Superior temporal gyrus (tissue), 1 donor: ENCODE measurements around the gene KANK4.

ENCODE experiments used
- DNase-seq: peaks from one replicate; pipeline ENCODE4 v3.0.0-alpha.2; 2016; ENCODE audit errors: extremely low spot score

KANK4 gene

DNA sequence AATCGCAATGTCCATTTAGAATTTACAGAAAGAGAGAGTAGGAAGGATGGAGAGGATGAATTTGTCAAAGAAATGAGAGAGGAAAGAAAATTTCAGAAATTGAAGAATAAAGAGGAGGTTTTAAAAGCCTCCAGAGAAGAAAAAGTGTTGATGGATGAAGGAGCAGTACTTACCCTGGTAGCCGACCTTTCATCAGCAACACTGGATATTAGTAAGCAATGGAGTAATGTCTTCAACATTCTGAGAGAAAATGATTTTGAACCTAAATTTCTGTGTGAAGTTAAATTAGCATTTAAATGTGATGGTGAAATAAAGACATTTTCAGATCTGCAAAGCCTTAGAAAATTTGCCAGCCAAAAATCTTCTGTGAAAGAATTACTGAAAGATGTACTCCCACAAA is 112.0 kb downstream of the KANK4 start:
- DNase-seq = no peak

DNA sequence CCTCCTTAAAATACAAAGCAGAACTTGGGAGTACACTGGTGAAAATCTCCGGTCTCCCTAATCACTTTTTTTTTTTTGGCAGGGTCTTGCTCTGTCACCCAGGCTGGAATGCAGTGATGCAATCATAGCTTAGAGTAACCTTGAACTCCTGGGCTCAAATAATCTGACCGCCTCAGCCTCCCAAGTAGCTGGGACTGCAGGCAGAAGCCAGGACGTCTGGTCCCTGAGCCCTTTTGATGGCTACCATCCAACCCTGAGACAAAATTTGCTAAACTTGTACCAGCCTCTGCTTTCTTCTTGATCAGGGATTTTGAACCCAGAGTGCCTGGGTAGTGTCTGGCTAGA is 120.5 kb downstream of the KANK4 start:
- DNase-seq = no peak

DNA sequence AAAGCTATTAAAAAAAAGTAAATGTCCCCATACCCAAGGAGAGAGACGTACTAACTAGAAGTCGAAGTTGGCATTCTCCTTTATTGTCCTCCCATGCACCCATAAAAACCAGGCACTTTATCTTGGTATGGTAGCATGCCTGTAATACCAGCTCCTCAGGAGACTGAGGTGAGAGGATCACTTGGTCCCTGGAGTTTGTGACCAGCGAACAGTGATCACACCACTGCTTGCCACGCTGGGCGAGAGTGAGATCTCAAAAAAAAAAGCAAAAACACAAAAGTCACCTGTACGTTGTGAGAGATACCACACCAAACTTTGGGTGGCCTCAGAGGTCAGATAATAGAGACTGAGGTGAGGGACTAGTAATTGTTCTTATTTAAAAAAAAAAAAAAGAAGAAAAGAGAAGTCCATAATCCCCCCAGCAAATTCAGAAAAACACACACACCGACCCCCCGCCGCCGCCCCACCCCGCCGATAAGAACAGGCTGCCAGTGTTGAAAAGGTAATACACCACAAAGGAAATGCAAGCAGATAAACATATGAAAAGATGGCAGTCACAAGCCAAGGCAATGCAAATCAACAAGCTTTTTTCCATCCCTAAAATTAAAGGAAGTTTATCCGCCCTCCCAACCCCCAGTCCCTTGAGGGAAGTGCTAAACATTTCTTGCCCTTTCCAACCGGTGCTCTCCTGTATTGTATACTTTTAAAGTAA is 121.0 kb downstream of the KANK4 start:
- DNase-seq = no peak

DNA sequence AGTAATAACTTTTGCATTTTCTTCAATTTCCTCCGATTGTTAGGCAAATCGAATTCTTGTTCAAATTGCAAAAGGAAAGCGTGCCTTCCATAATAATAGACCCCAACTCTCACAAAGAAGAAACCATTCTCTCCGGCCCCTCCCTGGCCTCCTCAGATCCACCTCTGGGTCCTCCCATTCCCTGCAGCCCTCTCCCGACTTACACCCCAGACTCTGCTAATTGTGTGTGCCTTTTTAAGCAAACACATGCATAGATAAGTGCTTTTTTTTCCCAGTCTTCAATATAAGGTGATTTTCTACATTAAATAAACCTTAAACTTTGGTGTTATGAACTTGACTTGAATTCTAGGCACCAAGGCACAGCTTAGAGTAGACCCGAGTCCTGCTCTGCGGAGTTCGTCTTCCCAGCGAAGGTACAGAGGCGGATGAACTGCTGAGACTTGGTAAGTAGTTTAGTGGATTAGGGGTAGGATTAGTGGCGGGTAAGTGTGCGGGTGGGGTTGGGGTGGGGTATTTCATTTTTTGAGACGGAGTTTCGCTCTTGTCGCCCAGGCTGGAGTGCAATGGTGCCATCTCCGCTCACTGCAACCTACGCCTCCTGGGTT is 123.0 kb downstream of the KANK4 start:
- DNase-seq = no peak

DNA sequence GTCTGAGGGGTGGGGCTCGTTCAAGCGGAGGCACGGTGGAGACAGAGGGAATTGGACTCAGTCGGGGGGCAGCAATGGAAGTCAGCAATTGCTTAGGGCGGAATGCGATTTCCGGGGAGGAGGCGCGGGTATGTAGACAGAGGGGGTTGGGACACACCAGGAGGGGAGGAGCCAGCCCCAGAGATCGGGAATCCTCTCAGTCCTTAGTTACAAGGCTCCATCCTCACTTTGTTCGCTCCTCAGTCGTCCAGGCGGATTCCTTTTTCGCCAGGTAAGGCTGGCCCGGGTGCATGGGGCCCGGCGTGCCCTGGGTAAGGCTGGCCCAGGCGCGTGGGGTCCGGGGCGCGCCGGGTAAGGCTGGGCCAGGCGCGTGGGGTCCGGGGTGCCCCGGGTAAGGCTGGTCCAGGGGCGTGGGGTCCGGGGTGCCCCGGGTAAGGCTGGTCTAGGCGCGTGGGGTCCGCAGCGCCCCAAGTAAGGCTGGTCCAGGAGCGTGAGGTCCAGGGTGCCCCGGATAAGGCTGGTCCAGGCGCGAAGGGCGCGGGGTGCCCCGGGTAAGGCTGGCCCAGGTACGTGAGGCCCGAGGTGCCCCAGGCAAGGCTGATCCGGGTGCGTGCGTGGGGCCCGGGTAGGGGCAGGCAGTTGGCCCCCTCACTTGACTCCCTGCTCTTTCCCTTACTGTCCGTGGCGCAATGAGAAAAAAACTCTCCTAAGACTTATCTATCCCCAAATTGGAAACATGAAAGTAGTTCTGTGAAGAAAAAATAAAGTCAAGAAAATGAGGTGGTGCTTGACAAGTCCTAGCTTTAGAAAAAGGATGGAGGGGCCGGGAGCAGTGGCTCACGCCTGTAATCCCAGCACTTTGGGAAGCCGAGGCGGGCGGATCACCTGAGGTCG is 124.3 kb downstream of the KANK4 start, which contains the start of gene L1TD1:
L1TD1 (plus strand) TSS at position 199 of the 894 bp plus-strand sequence. CDS start 11,780 bp downstream, outside the sequence.
- no peak for DNase-seq

DNA sequence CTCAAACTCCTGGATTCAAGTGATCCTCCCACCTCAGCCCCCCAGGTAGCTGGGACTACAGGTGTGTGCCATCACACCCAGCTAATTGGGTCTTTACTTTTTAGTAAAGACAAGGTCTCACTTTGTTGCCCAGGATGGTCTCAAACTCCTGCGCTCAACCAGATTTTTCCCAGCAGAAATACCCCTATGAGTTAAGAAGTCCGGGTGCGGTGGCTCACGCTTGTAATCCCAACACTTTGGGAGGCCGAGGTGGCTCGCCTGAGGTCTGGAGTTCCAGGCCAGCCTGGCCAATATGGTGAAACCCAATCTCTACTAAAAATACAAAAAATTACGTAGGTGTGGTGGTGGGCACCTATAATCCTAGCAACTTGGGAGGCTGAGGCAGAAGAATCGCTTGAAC is 131.1 kb downstream of the KANK4 start:
- no peak for DNase-seq

DNA sequence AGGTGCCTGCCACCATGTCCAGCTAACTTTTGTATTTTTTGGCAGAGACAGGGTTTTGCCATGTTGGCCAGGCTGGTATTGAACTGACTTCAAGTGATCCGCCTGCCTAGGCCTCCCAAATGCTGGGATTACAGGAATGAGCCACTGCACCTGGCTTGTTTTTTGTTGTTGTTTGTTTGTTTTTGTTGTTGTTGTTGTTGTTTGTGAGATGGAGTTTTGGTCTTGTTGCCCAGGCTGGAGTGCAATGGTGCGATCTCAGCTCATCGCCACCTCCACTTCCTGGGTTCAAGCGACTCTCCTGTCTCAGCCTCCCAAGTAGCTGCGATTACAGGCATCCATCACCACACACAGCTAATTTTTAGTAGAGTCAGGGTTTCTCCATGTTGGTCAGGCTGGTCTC is 131.7 kb downstream of the KANK4 start:
- DNase-seq = no peak
